ENCODE data around the gene MBOAT1. TPM values are rescaled to one million over a fixed set of nuclear protein-coding genes. Genes with fewer than 3 reads are reported as not detected.

MBOAT1 gene
- total RNA-seq, 4 donors from 2014 or later: 6.8 to 33.5 (median 25.9) TPM

GRCh38 chr6:20202699-20203302 lies 9.5 kb downstream of the MBOAT1 start:
- peak overlapping the region; percentile 60 to 67 for H3K27ac ChIP-seq
- TF ChIP-seq, protein P1, sequence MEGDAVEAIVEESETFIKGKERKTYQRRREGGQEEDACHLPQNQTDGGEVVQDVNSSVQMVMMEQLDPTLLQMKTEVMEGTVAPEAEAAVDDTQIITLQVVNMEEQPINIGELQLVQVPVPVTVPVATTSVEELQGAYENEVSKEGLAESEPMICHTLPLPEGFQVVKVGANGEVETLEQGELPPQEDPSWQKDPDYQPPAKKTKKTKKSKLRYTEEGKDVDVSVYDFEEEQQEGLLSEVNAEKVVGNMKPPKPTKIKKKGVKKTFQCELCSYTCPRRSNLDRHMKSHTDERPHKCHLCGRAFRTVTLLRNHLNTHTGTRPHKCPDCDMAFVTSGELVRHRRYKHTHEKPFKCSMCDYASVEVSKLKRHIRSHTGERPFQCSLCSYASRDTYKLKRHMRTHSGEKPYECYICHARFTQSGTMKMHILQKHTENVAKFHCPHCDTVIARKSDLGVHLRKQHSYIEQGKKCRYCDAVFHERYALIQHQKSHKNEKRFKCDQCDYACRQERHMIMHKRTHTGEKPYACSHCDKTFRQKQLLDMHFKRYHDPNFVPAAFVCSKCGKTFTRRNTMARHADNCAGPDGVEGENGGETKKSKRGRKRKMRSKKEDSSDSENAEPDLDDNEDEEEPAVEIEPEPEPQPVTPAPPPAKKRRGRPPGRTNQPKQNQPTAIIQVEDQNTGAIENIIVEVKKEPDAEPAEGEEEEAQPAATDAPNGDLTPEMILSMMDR (IDR thresholded peaks at IDR 0.05): no peak
- no peak for TF ChIP-seq POLR2A (IDR thresholded peaks at IDR 0.05)
- intact Hi-C loops (cut with DNase I; ENCODE audit: low total_unique reads): no loop called here
- no peaks in the 10 kb centered on the region for H3K9me3 ChIP-seq
- no peaks in the 10 kb centered on the region for H3K27me3 ChIP-seq
- no peaks in the 10 kb centered on the region for H3K4me1 ChIP-seq
- no peak for DNase-seq
- no peaks in the 10 kb centered on the region for H3K36me3 ChIP-seq
- H3K4me3 ChIP-seq: no peak overlapping the region

GRCh38 chr6:20202324-20202658 lies 10.0 kb downstream of the MBOAT1 start:
- intact Hi-C loops (cut with DNase I; ENCODE audit: low total_unique reads): no loop called here
- Histone ChIP-seq H3K27ac (peak overlapping the region; percentile 60 to 67), H3K36me3 (no peaks in the 10 kb centered on the region), H3K4me1 (no peaks in the 10 kb centered on the region), H3K4me3 (no peak overlapping the region), H3K9me3 (no peaks in the 10 kb centered on the region), H3K27me3 (no peaks in the 10 kb centered on the region)
- DNase-seq: no peak
- TF ChIP-seq, protein P1 (IDR thresholded peaks at IDR 0.05): no peak
- no peak for TF ChIP-seq POLR2A (IDR thresholded peaks at IDR 0.05)

GRCh38 chr6:20200761-20201630 lies 11.3 kb downstream of the MBOAT1 start:
- H3K4me3 ChIP-seq: no peak overlapping the region
- no peaks in the 10 kb centered on the region for H3K4me1 ChIP-seq
- H3K36me3 ChIP-seq: no peaks in the 10 kb centered on the region
- H3K27me3 ChIP-seq: no peaks in the 10 kb centered on the region
- no peak for TF ChIP-seq POLR2A (IDR thresholded peaks at IDR 0.05)
- TF ChIP-seq, protein P1 (IDR thresholded peaks at IDR 0.05): no peak
- H3K9me3 ChIP-seq: no peaks in the 10 kb centered on the region
- peak overlapping the region; percentile 24 to 67 for H3K27ac ChIP-seq
- peak in 1 of 2 donors; percentile 29 for DNase-seq
- intact Hi-C loops (cut with DNase I; ENCODE audit: low total_unique reads): no loop called here

DNA sequence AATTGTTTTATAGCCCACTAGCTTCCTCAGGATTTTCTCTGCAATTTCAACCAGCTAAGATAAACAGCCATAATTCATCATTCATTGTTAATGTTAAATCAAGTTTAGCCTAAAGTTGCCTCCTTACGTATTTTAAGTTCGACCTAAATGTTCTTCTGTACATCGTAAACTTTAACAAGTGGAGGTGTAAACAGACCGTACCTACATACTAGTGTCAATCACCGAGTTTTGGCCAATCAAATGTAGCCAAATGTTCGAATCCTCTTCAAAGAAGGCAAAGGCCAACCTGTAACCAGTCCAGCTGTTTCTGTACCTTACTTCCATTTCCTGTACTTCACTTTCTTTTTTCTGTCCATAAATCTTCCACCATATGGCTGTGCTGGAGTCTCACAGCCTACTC lies 13.5 kb downstream of the MBOAT1 start:
- intact Hi-C loops (cut with DNase I; ENCODE audit: low total_unique reads): no loop called here
- TF ChIP-seq, protein P1 (IDR thresholded peaks at IDR 0.05): no peak
- no peak for TF ChIP-seq POLR2A (IDR thresholded peaks at IDR 0.05)
- Histone ChIP-seq H3K9me3 (no peaks in the 10 kb centered on the region), H3K4me1 (no peaks in the 10 kb centered on the region), H3K27ac (peak overlapping the region; percentile 20 to 63), H3K27me3 (no peaks in the 10 kb centered on the region), H3K4me3 (no peak overlapping the region), H3K36me3 (no peaks in the 10 kb centered on the region)
- no peak for DNase-seq

DNA sequence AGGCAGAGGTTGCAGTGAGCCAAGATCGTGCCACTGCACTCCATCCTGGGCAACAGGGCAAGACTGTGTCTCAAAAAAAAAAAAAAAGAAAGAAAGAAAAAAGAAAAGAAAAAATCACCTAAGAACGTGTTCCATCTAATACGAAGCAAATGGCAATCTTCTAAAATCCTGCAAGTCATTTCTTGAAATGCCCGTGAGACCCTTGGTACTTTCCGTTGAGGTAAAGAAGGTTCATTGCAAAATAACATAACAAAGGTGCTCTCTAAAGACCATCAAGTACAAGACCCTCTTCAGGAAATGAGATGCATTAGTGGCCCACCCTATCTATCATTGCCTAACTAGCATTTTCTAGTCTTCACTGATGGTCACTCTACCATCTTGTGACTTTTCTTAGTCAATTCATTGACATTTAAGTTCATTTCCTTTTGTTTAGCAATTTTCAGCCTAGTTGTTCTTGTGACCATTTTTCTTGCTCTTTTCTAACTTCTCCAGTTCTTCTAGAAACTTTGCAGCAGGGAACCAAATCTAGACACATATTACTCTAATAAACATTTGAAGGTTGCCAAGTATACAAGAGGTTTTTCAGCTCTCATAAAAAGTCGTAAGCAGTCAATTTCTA lies 14.0 kb downstream of the MBOAT1 start:
- Histone ChIP-seq H3K27ac (peak overlapping the region; percentile 20 to 63), H3K4me1 (no peaks in the 10 kb centered on the region)
- intact Hi-C loops (cut with DNase I; ENCODE audit: low total_unique reads): no loop called here

More for the DNA sequence above, 14.0 kb downstream of the MBOAT1 start:
- H3K36me3 ChIP-seq: no peaks in the 10 kb centered on the region
- H3K27me3 ChIP-seq: no peaks in the 10 kb centered on the region
- TF ChIP-seq, protein P1 (IDR thresholded peaks at IDR 0.05): no peak
- H3K9me3 ChIP-seq: no peaks in the 10 kb centered on the region
- H3K4me3 ChIP-seq: no peak overlapping the region
- no peak for DNase-seq

Data from uterus (tissue), 4 donors.